K562 (cell line): Measurements from ENCODE around the gene SPAG16. TPM values are rescaled to one million over a fixed set of nuclear protein-coding genes. Genes with fewer than 3 reads are reported as not detected.

Experiments used
- ATF6 ChIP-seq: sonication (generic); formaldehyde crosslinking; IDR thresholded peaks from 2 replicates; pipeline ENCODE4 v1.4.0; 2020; ENCODE audit warnings: mild to moderate bottlenecking, missing genetic modification reagents
- E2F8 ChIP-seq: fragments of 450-650 bp; IDR thresholded peaks from 2 replicates; pipeline ENCODE4 v1.7.1; 2018; ENCODE audit warnings: mild to moderate bottlenecking, low read depth; ENCODE audit not compliant: partially characterized antibody
- LCOR ChIP-seq: sonication (generic); formaldehyde crosslinking; IDR thresholded peaks from 2 replicates; pipeline ENCODE4 v1.8.0; 2022; ENCODE audit warnings: mild to moderate bottlenecking, missing genetic modification reagents
- ZNF444 ChIP-seq: fragments of 250-450 bp; sonication (Bioruptor Pico); IDR thresholded peaks from 2 replicates; pipeline ENCODE4 v1.4.0; 2020; ENCODE audit warnings: mild to moderate bottlenecking, moderate library complexity
- ZNF780A ChIP-seq: fragments of 250-450 bp; sonication (Bioruptor Pico); IDR thresholded peaks from 2 replicates; pipeline ENCODE4 v1.5.0; 2021; ENCODE audit warnings: mild to moderate bottlenecking
- polyA plus RNA-seq, 8 experiments: library from polyadenylated mRNA; depleted of rRNA in 4 of 8; stranded (reverse) in 5 of 8; unstranded in 3 of 8; fragments of >200 nt; fragmentation: Nextera tagmentation in 2 of 8; fragmentation: Illumina TruSeq in 1 of 8; extraction: Ambion mirVana in 2 of 8; extraction: Trizol in 1 of 8; gene quantifications; 2 replicates each; pipeline versions ENCODE4 v1.2.1 to v1.2.3, GENCODE V29; 2011 to 2014; ENCODE audit warnings: inconsistent platforms in 1 of 8, missing spikeins in 1 of 8
- total RNA-seq, 7 experiments: library from RNA; depleted of rRNA in 6 of 7; stranded (reverse); fragments of >200 nt in 6 of 7; fragmentation: Illumina TruSeq in 2 of 7; extraction: Trizol in 2 of 7; gene quantifications; 2 replicates each; pipeline versions ENCODE4 v1.2.1 to v1.2.3, GENCODE V29; 2011 to 2021; ENCODE audit warnings: low replicate concordance in 1 of 7
- TF ChIP-seq, protein P1 (sequence below), 2 experiments: fragments of 450-650 bp in 1 of 2; sonication (generic) in 1 of 2; formaldehyde crosslinking in 1 of 2; IDR thresholded peaks; 2 replicates each; pipeline versions ENCODE4 v1.7.1 to v1.9.0; 2016 to 2022; ENCODE audit warnings: inconsistent platforms in 1 of 2, mild to moderate bottlenecking in 1 of 2, missing genetic modification reagents in 1 of 2

The SPAG16 gene
- total and polyA plus RNA-seq, 9 of the 15 experiments (the other 6 are each of a cell fraction or from before 2014, with no cell fraction given), result 0.98 to 5.9 (median 3.5) TPM

DNA sequence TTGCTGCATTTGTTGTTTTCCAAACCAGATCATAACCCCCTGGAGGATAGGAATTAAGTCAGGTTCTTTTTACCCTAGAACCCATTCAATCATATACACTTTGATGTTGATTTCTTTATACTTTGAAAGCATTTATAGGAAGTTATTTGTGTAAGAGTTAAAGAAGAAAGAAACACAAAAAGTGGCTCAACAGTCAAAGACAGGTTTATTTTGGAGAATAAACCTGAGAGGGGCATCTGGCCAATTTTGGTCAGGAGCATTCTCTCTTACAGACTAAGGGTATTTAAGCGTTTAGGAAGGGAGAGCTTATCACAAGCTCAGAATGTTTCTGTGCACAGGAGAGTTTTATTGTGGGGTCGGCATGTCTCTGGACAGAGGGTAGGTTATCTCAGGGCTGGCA, 398.0 kb downstream of the SPAG16 start (continued):
- TF ChIP-seq E2F8, result no peak
- no peak for TF ChIP-seq LCOR
- TF ChIP-seq ZNF444 (CRISPR knock-in tag), result no peak
- TF ChIP-seq, protein P1, sequence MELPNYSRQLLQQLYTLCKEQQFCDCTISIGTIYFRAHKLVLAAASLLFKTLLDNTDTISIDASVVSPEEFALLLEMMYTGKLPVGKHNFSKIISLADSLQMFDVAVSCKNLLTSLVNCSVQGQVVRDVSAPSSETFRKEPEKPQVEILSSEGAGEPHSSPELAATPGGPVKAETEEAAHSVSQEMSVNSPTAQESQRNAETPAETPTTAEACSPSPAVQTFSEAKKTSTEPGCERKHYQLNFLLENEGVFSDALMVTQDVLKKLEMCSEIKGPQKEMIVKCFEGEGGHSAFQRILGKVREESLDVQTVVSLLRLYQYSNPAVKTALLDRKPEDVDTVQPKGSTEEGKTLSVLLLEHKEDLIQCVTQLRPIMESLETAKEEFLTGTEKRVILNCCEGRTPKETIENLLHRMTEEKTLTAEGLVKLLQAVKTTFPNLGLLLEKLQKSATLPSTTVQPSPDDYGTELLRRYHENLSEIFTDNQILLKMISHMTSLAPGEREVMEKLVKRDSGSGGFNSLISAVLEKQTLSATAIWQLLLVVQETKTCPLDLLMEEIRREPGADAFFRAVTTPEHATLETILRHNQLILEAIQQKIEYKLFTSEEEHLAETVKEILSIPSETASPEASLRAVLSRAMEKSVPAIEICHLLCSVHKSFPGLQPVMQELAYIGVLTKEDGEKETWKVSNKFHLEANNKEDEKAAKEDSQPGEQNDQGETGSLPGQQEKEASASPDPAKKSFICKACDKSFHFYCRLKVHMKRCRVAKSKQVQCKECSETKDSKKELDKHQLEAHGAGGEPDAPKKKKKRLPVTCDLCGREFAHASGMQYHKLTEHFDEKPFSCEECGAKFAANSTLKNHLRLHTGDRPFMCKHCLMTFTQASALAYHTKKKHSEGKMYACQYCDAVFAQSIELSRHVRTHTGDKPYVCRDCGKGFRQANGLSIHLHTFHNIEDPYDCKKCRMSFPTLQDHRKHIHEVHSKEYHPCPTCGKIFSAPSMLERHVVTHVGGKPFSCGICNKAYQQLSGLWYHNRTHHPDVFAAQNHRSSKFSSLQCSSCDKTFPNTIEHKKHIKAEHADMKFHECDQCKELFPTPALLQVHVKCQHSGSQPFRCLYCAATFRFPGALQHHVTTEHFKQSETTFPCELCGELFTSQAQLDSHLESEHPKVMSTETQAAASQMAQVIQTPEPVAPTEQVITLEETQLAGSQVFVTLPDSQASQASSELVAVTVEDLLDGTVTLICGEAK (IDR thresholded peaks at IDR 0.05), result no peak
- TF ChIP-seq, protein P1 (CRISPR knock-in tag; IDR thresholded peaks at IDR 0.05), result no peak
- no peak for TF ChIP-seq ATF6 (CRISPR knock-in tag)
- no peak for TF ChIP-seq ZNF780A
